Activated CD4-positive, alpha-beta T cell treated with anti-CD3 and anti-CD28 coated beads, Interleukin-2, amount 10 ng/mL, durations not matched to agents 7 days and 5 days (primary cell): Measurements from ENCODE around the gene TDRD7. TPM values are rescaled to one million over a fixed set of nuclear protein-coding genes. Genes with fewer than 3 reads are reported as not detected.

Source experiments
- CTCF ChIA-PET: fragments of 350-600 bp; sonication (Branson Sonifier 250); formaldehyde crosslinking; loops from one replicate; lab custom pipeline; 2021; ENCODE audit warnings: antibody characterized with exemption; lab: Charles Lee
- POLR2A ChIA-PET: fragments of 350-600 bp; sonication (Branson Sonifier 250); formaldehyde crosslinking; loops from one replicate; lab custom pipeline; 2021; ENCODE audit warnings: antibody characterized with exemption; lab: Charles Lee
- DNase-seq: peaks from one replicate; pipeline ENCODE4 v3.0.0-alpha.2; 2020
- H3K27ac Mint-ChIP-seq: one replicate; pipeline ENCODE4 v1.8.0; 2021; ENCODE audit warnings: mild to moderate bottlenecking, moderate library complexity, mixed read lengths
- H3K27me3 Mint-ChIP-seq: one replicate; pipeline ENCODE4 v1.8.0; 2021; ENCODE audit warnings: mixed read lengths
- H3K36me3 Mint-ChIP-seq: one replicate; pipeline ENCODE4 v1.8.0; 2021; ENCODE audit warnings: low read depth, mixed read lengths
- H3K4me1 Mint-ChIP-seq: one replicate; pipeline ENCODE4 v1.8.0; 2021; ENCODE audit warnings: mixed read lengths
- H3K4me3 Mint-ChIP-seq: one replicate; pipeline ENCODE4 v1.8.0; 2021; ENCODE audit warnings: mild to moderate bottlenecking, moderate library complexity, mixed read lengths
- H3K9me3 Mint-ChIP-seq: one replicate; pipeline ENCODE4 v1.8.0; 2021; ENCODE audit warnings: mixed read lengths
- total RNA-seq, 2 experiments: library from RNA; stranded (reverse); gene quantifications; one replicate each; pipeline ENCODE4 v1.2.3, GENCODE V29; 2021

TDRD7 gene
- total RNA-seq, 2 experiments from 2014 or later: 18.1 to 19.5 TPM

DNA sequence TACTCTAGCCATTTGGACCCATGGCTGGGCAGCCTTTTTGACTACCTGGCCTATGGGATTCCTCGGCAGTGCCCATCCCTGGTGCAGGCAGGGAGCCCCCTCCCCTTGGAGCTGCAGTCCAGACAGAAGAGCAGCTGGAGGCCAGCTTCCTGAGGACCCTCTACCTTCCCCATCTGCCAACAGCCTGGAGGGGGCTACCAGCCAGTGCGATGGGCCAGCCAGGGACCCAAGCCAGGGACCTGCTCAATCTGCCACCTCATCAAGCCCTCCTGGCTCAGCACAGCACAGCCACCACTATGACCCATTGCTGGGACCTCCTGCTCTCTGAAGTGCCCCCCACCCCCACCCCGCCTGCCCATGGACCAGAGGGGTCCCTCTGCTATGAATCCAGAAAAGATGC lies 22.6 kb upstream of the TDRD7 start:
- peaks cover 21% of the 10 kb centered on the region for H3K27me3 Mint-ChIP-seq

DNA sequence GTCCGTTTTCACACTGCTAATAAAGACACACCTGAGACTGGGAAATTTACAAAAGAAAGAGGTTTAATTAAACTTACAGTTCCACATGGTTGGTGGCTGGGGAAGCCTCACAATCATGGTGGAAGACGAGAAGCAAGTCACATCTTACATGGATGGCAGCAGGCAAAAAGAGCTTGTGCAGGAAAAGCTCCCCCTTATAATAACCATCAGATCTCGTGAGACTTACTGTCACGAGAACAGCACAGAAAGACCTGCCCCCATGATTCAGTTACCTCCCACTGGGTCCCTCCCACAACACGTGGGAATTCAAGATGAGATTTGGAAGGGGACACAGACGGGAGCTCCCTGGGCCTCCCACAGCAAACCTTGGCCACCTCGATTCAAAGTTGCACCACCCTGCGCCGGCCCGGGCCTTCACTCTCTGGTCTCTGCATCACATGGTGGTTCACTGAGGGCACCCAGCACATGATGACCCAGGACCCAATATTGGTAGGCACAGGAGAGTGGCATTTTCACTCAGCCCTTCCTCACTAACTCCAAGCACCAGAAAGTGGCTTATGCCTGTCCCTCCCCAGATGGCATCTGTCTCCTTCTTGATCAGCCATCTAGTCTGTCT lies 21.0 kb upstream of the TDRD7 start:
- ChIA-PET CTCF (interaction anchor here (1.2 kb wide), 1 partner anchor 533 kb away, joined by 5 read pairs; no protein-coding TSS in a partner anchor), POLR2A (no interaction called here)
- Mint-ChIP-seq H3K27ac (no peak overlapping the region), H3K4me3 (no peak overlapping the region), H3K9me3 (no peaks in the 10 kb centered on the region), H3K36me3 (no peaks in the 10 kb centered on the region), H3K27me3 (peaks cover 36% of the 10 kb centered on the region), H3K4me1 (peaks cover 23% of the 10 kb centered on the region)
- no peak for DNase-seq

More for the DNA sequence above, 22.6 kb upstream of the TDRD7 start:
- Mint-ChIP-seq H3K4me3 (no peak overlapping the region), H3K4me1 (peaks cover 24% of the 10 kb centered on the region), H3K9me3 (no peaks in the 10 kb centered on the region), H3K36me3 (no peaks in the 10 kb centered on the region), H3K27ac (no peak overlapping the region)
- ChIA-PET POLR2A (no interaction called here), CTCF (no interaction called here)
- no peak for DNase-seq

DNA sequence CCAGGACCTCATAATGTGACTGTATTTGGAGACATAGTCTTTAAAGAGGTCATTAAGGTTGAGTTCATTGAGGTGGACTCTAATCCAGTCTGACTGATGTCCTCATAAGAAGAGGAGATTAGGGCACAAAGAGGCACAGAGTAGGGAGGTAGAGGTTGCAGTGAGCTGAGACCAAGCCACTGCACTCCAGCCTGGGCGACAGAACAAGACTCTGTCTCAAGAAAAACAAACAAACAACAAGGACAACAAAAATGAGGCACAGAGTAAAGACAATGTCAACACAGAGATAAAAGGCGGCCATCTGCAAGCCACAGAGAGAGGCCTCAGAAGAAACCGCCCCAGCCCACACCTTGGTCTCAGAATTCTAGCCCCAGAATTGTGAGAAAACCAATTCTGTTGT lies 17.0 kb upstream of the TDRD7 start:
- H3K4me1 Mint-ChIP-seq: peaks cover 26% of the 10 kb centered on the region
- CTCF ChIA-PET: interaction anchor here (4.6 kb wide), 1 partner anchor 8 kb away, joined by 36 read pairs; no protein-coding TSS in a partner anchor

DNA sequence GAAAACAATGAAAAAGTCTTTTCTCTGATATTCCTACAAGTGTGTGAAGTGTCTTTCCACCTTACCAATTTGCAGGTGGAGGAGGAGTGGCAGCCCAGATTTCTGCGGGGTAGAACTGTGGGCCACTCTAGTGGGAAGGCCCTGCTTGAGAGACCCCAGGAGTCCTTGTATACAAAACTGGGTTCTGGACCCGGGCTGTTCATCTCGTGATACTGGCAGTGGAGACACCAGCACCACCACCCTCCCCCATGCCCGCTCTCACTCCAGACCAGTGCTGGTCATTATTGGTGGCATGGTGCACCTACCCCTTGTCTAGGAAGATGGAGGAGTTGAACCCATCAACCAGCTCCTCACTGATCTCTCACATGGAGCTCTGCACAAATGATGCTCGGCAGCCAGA lies 16.2 kb upstream of the TDRD7 start:
- ChIA-PET CTCF (interaction anchor here (0.5 to 4.6 kb wide), 5 partner anchors 9 to 713 kb away, joined by 3 to 36 read pairs (median 4); partner anchors contain the start of gene TDRD7), POLR2A (no interaction called here)
- Mint-ChIP-seq H3K27ac (peak overlapping the region; percentile 19), H3K4me3 (no peak overlapping the region), H3K9me3 (no peaks in the 10 kb centered on the region), H3K36me3 (no peaks in the 10 kb centered on the region), H3K27me3 (peaks cover 37% of the 10 kb centered on the region), H3K4me1 (peaks cover 26% of the 10 kb centered on the region)
- no peak for DNase-seq

More for the DNA sequence above, 17.0 kb upstream of the TDRD7 start:
- Mint-ChIP-seq H3K27me3 (peaks cover 31% of the 10 kb centered on the region), H3K4me3 (no peak overlapping the region), H3K27ac (no peak overlapping the region), H3K9me3 (no peaks in the 10 kb centered on the region), H3K36me3 (no peaks in the 10 kb centered on the region)
- DNase-seq: no peak
- POLR2A ChIA-PET: no interaction called here

DNA sequence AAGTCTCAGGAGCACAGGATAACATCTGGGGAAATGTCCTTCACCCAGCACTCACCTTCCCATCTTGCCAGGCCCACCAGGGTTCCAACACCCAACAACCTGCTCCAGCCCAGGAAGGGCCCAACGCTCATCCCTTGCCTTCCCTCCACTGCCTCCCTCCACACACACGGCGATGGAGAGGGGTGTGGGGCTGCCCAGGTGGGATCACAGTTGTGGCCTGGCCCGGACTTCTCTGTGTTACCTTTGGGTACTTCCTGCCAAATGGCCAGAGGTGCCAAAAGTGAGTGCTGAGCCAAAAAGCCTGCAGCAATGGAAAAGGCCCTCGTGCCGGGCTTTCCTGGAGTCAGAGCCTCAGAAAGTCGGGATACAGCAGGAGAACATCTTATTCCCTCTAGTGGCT lies 15.6 kb upstream of the TDRD7 start:
- no peak for DNase-seq
- ChIA-PET CTCF (interaction anchor here (0.7 to 4.6 kb wide), 4 partner anchors 10 to 107 kb away, joined by 3 to 36 read pairs (median 4); partner anchors contain the start of gene TDRD7), POLR2A (no interaction called here)
- peaks cover 26% of the 10 kb centered on the region for H3K4me1 Mint-ChIP-seq
- H3K27ac Mint-ChIP-seq: no peak overlapping the region
- no peak overlapping the region for H3K4me3 Mint-ChIP-seq
- no peaks in the 10 kb centered on the region for H3K9me3 Mint-ChIP-seq
- H3K36me3 Mint-ChIP-seq: no peaks in the 10 kb centered on the region
- H3K27me3 Mint-ChIP-seq: peaks cover 42% of the 10 kb centered on the region

DNA sequence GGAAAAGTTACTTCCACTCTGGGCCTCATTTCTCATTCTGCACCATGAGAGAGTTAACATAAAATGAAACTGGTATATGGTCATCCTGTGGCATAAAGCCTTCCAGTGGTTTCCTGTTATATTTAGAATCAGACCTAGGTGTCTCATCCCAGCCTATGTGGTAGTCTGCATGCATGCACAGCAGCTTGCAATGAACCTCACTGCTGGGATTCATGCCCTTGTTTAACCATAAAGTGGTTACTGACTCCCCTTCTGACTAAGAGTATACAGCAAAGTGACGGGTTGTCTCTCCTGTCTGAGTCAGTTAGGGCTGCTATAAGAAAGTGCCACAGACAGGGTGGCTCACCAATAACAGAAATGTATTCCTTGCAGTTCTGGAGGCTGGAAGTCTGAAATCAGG lies 14.7 kb upstream of the TDRD7 start:
- Mint-ChIP-seq H3K4me3 (no peak overlapping the region), H3K27me3 (peaks cover 44% of the 10 kb centered on the region), H3K27ac (no peak overlapping the region), H3K9me3 (no peaks in the 10 kb centered on the region), H3K36me3 (no peaks in the 10 kb centered on the region), H3K4me1 (peaks cover 26% of the 10 kb centered on the region)
- ChIA-PET POLR2A (no interaction called here), CTCF (interaction anchor here (1.0 to 4.6 kb wide), 7 partner anchors 9 to 216 kb away, joined by 3 to 36 read pairs (median 5); partner anchors contain the start of gene TDRD7)
- DNase-seq: peak; percentile 53

DNA sequence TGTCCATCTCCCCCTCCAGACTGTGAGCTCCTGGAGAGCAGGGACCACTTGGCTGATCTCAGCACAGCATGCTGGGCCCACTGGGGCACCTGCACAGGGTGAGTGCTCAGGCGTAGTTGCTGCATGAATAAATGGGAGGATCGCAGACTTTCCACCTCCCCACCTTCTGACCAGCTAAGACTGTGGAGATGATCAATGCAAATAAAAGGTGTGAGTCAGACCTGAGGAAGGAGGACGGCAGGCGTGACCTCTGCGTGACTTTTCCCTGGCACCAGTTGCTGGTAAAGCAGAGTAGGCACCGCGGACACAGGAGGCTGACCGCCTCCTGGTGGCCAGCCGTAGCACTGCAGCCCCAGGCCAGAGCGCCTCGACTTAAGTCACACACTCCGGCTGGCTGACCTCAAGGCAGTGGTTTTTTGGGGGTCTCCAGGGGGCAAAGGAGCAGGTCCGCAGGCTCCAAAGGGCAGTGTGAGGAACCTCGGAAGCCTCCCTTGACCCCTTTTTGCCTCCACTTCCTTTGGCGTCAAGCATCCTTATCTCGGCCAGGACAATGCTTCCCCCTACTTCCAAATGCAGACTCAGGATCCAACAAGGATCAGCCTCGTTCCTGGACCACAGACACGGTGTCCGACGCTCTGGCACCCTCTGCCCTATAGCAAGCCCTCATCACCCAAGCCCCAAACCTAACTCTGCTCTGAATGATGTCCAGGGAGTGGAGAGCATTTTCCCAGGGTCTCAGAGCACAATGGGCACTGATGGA lies 12.7 kb upstream of the TDRD7 start:
- DNase-seq: peak; percentile 55
- peaks cover 26% of the 10 kb centered on the region for H3K4me1 Mint-ChIP-seq
- no peaks in the 10 kb centered on the region for H3K36me3 Mint-ChIP-seq
- H3K4me3 Mint-ChIP-seq: no peak overlapping the region
- H3K27me3 Mint-ChIP-seq: peaks cover 46% of the 10 kb centered on the region
- H3K27ac Mint-ChIP-seq: no peak overlapping the region
- ChIA-PET CTCF (interaction anchor here (0.5 to 4.6 kb wide), 4 partner anchors 12 to 662 kb away, joined by 4 to 36 read pairs (median 4); partner anchors contain the start of gene TSTD2), POLR2A (no interaction called here)
- peaks cover 6% of the 10 kb centered on the region for H3K9me3 Mint-ChIP-seq

DNA sequence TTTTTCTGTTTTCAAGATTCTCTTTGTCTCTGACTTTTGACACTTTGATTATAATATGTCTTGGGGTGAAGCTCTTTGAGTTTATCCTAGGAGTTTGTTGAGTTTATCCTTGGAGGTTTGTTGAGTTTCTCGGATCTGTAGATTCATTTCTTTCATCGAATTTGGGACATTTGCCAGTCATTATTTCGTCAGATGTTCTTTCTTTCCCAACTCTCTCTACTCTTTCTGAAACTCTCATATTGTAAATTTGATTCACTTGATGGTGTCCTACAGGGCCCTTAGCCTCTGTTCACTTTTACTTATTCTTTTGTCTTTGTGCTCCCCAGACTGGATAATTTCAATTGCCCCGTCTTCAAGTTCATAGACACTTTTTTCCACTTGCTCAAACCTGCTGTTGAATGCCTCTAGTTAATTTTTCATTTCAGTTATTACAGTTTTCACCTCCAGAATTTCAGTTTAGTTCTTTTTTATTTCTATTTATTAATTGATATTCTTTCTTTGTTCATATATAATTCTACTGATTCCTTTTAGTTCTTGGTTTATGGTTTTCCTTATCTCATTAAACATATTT lies 8.1 kb upstream of the TDRD7 start:
- Mint-ChIP-seq H3K4me1 (peaks cover 4% of the 10 kb centered on the region), H3K36me3 (no peaks in the 10 kb centered on the region), H3K4me3 (no peak overlapping the region), H3K9me3 (peaks cover 14% of the 10 kb centered on the region), H3K27ac (no peak overlapping the region), H3K27me3 (peaks cover 62% of the 10 kb centered on the region)
- ChIA-PET CTCF (no interaction called here), POLR2A (no interaction called here)
- DNase-seq: no peak

DNA sequence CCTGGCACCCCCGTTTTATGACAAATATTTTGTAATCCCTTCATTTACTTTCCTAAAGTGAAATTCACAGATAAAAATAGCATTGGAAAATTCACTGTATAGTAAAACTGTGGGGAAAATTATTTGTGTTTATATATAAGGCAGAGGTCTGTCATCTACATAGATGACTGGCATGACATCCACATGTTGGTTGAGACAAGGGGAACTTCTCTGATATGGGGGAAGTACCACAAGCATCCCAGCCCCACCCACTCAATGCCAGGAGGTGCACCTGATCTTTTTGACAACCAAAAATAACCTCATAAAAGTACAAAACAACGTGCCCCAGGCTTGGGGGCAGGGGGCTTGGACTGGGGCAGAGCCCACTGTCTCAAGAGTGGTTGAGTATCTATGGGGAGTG lies 6.3 kb upstream of the TDRD7 start:
- Mint-ChIP-seq H3K27ac (no peak overlapping the region), H3K9me3 (peaks cover 14% of the 10 kb centered on the region), H3K4me3 (no peak overlapping the region), H3K27me3 (peaks cover 71% of the 10 kb centered on the region), H3K36me3 (no peaks in the 10 kb centered on the region), H3K4me1 (no peaks in the 10 kb centered on the region)
- no peak for DNase-seq
- CTCF ChIA-PET: no interaction called here
- POLR2A ChIA-PET: no interaction called here

DNA sequence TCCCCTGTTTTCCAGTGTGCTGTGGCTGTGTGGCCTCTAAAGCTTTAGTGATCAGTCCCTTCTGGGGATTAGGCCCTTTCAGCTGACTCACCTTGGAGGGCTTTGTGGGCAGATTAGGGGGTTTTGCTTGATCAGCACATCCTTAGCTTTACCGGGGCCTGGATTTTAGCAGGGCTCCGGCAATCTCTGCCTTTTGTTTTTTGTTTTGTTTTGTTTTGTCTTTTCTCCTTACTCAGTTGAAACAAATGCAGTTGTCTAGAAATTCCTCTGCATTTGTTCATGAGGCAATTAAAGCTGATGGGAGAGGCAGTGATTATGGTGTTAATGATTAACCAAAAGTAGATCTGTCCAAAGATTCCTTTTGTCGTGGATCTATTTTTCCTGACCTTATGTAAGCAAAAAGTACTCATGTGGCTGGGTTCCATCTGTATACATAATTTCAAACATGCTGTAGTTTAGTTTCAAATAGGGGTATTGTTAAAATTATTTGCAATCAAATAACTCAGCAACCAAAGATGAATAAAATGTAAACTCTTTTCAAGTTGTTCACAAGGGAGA lies 5.2 kb upstream of the TDRD7 start:
- peaks cover 14% of the 10 kb centered on the region for H3K9me3 Mint-ChIP-seq
- H3K27me3 Mint-ChIP-seq: peaks cover 63% of the 10 kb centered on the region
- no peak overlapping the region for H3K4me3 Mint-ChIP-seq
- ChIA-PET POLR2A (no interaction called here), CTCF (interaction anchor here (1.3 to 2.7 kb wide), 3 partner anchors 9 to 549 kb away, joined by 3 to 10 read pairs (median 3); no protein-coding TSS in a partner anchor)
- H3K36me3 Mint-ChIP-seq: no peaks in the 10 kb centered on the region
- no peak overlapping the region for H3K27ac Mint-ChIP-seq
- H3K4me1 Mint-ChIP-seq: peaks cover 5% of the 10 kb centered on the region
- DNase-seq: no peak

DNA sequence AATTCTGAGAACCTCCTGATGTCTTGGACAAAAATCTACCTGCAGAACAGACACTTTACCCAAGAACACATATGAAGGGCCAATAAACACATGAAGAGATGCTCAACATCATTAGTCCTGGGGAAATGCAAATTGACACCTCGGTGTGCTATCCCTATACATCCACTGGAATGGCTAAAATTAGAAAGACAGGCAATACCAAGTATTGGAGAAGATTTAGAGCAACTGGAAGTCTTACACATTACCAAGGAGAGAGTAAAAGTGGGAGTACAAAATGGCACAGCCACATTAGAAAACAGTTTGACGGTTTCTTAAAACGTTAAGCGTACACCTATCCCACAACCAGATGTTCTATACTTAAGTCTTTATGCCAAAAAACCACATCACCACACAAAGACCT lies 3.3 kb upstream of the TDRD7 start:
- H3K4me1 Mint-ChIP-seq: peaks cover 16% of the 10 kb centered on the region
- DNase-seq: no peak
- peaks cover 13% of the 10 kb centered on the region for H3K9me3 Mint-ChIP-seq
- H3K4me3 Mint-ChIP-seq: no peak overlapping the region
- ChIA-PET CTCF (interaction anchor here (2.7 kb wide), 1 partner anchor 22 kb away, joined by 10 read pairs; no protein-coding TSS in a partner anchor), POLR2A (no interaction called here)
- H3K36me3 Mint-ChIP-seq: no peaks in the 10 kb centered on the region
- H3K27ac Mint-ChIP-seq: no peak overlapping the region
- peaks cover 55% of the 10 kb centered on the region for H3K27me3 Mint-ChIP-seq

DNA sequence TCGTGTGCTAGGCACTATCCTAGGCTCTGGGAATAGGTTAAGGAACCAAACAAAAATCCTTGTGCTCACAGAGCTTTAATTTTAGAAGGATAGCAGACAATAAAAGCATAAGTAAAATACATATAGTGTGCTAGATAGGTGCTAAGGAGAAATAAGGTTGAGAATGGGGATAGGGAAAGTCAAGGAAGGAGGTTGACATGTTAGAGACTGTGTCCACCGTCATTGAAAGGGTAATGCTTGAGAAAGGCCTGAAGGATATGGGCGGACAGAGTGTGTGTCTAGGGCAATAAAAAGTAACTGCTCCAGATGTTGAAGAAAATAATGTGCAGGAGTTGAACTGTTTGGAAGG lies 482 bp upstream of the TDRD7 start:
- H3K27me3 Mint-ChIP-seq: peaks cover 41% of the 10 kb centered on the region
- peak overlapping the region; percentile 85 for H3K4me3 Mint-ChIP-seq
- H3K4me1 Mint-ChIP-seq: peaks cover 32% of the 10 kb centered on the region
- H3K36me3 Mint-ChIP-seq: peaks cover 3% of the 10 kb centered on the region
- H3K27ac Mint-ChIP-seq: peak overlapping the region; percentile 52
- DNase-seq: no peak
- POLR2A ChIA-PET: no interaction called here
- peaks cover 5% of the 10 kb centered on the region for H3K9me3 Mint-ChIP-seq
- CTCF ChIA-PET: interaction anchor here (0.7 to 3.3 kb wide), 11 partner anchors 13 to 536 kb away, joined by 3 to 17 read pairs (median 3); no protein-coding TSS in a partner anchor
